Retinal pigment epithelial cell (primary cell): ENCODE results near the gene SMCO3.

Experiments
- DNase-seq: peaks from one replicate; pipeline ENCODE4 v3.0.0-alpha.2; 2010; ENCODE audit warnings: low read depth
- H3K4me3 ChIP-seq: 2 replicates; pipeline ENCODE4 v1.5.1; 2011; ENCODE audit warnings: mild to moderate bottlenecking, low read length, control low read depth, moderate library complexity
- TF ChIP-seq, protein P1 (sequence below): conservative IDR thresholded peaks from 2 replicates; pipeline ENCODE4 v1.5.1; 2011; ENCODE audit warnings: low read depth, low read length, control low read depth, inconsistent platforms

Gene SMCO3

GRCh38 chr12:14776236-14776961, 37.6 kb downstream of the SMCO3 start:
- DNase-seq, result no peak
- no peak overlapping the region for H3K4me3 ChIP-seq
- TF ChIP-seq, protein P1, sequence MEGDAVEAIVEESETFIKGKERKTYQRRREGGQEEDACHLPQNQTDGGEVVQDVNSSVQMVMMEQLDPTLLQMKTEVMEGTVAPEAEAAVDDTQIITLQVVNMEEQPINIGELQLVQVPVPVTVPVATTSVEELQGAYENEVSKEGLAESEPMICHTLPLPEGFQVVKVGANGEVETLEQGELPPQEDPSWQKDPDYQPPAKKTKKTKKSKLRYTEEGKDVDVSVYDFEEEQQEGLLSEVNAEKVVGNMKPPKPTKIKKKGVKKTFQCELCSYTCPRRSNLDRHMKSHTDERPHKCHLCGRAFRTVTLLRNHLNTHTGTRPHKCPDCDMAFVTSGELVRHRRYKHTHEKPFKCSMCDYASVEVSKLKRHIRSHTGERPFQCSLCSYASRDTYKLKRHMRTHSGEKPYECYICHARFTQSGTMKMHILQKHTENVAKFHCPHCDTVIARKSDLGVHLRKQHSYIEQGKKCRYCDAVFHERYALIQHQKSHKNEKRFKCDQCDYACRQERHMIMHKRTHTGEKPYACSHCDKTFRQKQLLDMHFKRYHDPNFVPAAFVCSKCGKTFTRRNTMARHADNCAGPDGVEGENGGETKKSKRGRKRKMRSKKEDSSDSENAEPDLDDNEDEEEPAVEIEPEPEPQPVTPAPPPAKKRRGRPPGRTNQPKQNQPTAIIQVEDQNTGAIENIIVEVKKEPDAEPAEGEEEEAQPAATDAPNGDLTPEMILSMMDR, result peak; percentile 23

DNA sequence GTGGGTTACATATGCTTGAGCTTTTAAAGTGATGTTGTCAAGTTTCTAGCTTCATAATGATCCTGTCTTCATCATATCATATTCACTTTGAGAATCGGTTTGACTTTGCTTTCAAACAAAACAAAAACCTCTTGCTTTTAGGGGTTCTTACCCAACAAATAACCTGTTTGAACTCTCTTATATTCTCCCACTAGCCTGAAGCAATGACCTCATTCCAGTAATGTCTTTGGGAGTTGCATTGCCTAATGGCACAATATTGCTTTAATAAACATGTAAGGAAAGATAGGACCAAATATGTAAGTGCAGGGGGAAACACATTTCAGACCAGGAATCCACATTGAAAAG, 38.4 kb downstream of the SMCO3 start:
- TF ChIP-seq, protein P1, result no peak
- peak overlapping the region; percentile 87 for H3K4me3 ChIP-seq
- DNase-seq, result no peak

- DNase-seq, result no peak
- peak overlapping the region; percentile 87 for H3K4me3 ChIP-seq
- TF ChIP-seq, protein P1, result no peak
Measured at GRCh38 chr12:14774906-14775635, 38.9 kb downstream of the SMCO3 start.

DNA sequence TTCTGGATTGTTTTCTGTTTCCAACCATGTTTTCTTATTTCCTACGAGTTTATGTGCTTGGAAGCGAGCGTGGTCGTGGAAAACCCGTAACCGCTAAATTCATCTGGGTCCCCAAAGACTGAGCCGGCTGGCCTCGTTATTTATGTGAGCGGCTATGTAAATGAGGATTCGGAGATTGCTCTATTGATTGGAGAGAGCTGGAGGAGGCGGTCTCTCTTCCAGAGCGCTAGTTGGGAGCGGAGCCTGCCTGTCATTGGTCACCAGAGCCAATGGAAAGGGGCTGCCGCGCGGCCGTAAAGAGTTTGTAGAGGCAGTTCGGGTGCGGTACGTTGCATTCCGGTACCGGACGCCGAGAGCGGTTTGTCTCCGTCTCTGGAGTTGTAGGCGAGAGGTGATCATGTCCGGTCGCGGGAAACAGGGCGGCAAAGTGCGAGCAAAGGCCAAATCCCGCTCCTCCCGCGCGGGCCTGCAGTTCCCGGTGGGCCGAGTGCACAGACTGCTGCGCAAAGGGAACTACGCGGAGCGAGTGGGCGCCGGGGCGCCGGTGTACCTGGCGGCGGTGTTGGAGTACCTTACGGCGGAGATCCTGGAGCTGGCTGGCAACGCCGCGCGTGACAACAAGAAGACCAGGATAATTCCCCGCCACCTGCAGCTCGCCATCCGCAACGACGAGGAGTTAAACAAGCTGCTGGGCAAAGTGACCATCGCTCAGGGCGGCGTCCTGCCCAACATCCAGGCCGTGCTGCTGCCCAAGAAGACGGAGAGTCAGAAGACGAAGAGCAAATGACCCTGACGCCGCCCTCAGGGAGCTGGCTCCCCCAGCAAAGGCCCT, 39.7 kb downstream of the SMCO3 start:
- TF ChIP-seq, protein P1, result no peak
- DNase-seq, result peak; percentile 82
- H3K4me3 ChIP-seq, result peak overlapping the region; percentile 87

- DNase-seq, result no peak
- peak overlapping the region; percentile 87 for H3K4me3 ChIP-seq
- TF ChIP-seq, protein P1, result no peak
Measured at GRCh38 chr12:14773685-14774073, 40.3 kb downstream of the SMCO3 start.

DNA sequence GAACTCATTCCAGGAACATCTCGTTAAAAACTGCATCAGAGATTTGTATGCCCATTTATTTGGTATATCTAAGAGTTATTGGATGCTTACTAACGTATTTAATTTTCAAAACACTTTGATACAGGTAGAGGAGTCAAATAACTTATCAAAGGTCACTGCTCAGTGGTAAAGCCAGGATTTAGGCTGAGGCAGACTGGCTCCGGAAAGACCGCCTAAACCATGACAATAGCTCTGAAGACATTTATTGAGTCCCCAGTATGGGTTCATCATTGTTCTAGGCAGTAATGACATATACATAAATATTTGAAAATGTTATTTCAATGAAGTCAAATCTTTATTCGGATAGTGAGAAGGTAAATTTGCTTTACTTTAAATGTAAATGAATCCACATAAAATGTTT, 41.0 kb downstream of the SMCO3 start:
- no peak for DNase-seq
- H3K4me3 ChIP-seq, result no peak overlapping the region
- TF ChIP-seq, protein P1, result no peak
